Body of pancreas (tissue), 4 donors: ENCODE results near the gene SLX4IP. TPM values are rescaled to one million over a fixed set of nuclear protein-coding genes. Genes with fewer than 3 reads are reported as not detected.
A peak's percentile ranks its signal among the peaks of the same experiment; 100 is the strongest.

Experiments used
- ATAC-seq: fragments of 150-250 bp; one replicate; pipeline ENCODE4 v1.9.1; 2016
- DNase-seq, 4 donors: peaks; one replicate each; pipeline ENCODE4 v3.0.0-alpha.2; 2019
- H3K27ac ChIP-seq, 4 donors: fragments of 200-600 bp; sonication (generic); 1 replicate in 3 of 4; 2 replicates in 1 of 4; pipeline versions ENCODE4 v1.5.1 to v1.6.1; 2016 to 2019; ENCODE audit warnings: mild to moderate bottlenecking in 1 of 4, mixed read lengths in 1 of 4, moderate library complexity in 1 of 4
- H3K27me3 ChIP-seq, 2 donors: fragments of 200-600 bp; sonication (generic); one replicate each; pipeline ENCODE4 v1.6.0; 2016; ENCODE audit warnings: mild to moderate bottlenecking in 1 of 2
- H3K36me3 ChIP-seq, 2 donors: fragments of 200-600 bp; sonication (generic); replicated peaks in 1 of 2; 2 replicates each; pipeline ENCODE4 v1.5.1; 2016; ENCODE audit warnings: low read depth in 2 of 2; ENCODE audit not compliant: insufficient read depth in 1 of 2
- H3K4me1 ChIP-seq: fragments of 200-600 bp; sonication (generic); one replicate; pipeline ENCODE4 v1.6.0; 2016
- H3K4me3 ChIP-seq, 2 donors: fragments of 200-600 bp; sonication (generic); 1 replicate in 1 of 2; 2 replicates in 1 of 2; pipeline ENCODE4 v1.5.1; 2016 to 2019
- H3K9me3 ChIP-seq, 3 donors: fragments of 200-600 bp; sonication (generic); 1 replicate in 2 of 3; 2 replicates in 1 of 3; pipeline ENCODE4 v1.5.1; 2016
- POLR2A ChIP-seq, 3 donors: fragments of 450-650 bp; IDR thresholded peaks; one replicate each; pipeline ENCODE4 v1.6.1; 2016; ENCODE audit warnings: antibody characterized with exemption in 3 of 3, mild to moderate bottlenecking in 2 of 3
- WGBS, 2 donors: methylation state at CpG; one replicate each; pipeline ENCODE4 v1.1.5; 2017; 5-methylcytosine and 5-hydroxymethylcytosine counted together
- intact Hi-C: fragments of 100-400 bp; cut with DNase I; formaldehyde crosslinking; loops from one replicate; pipeline ENCODE4 v1.15.1; 2023
- total RNA-seq, 2 donors: library from RNA; depleted of rRNA; stranded (reverse); fragments of >200 nt; gene quantifications; one replicate each; pipeline ENCODE4 v1.1.0, GENCODE V29; 2016
- TF ChIP-seq, protein P1 (sequence below), 7 experiments: fragments of 450-650 bp in 4 of 7; fragments of 200-600 bp in 3 of 7; sonication (generic) in 3 of 7; IDR thresholded peaks; one replicate each; pipeline ENCODE4 v1.5.1; 2016 to 2019; ENCODE audit warnings: antibody characterized with exemption in 7 of 7

The SLX4IP gene
- total RNA-seq, 2 donors from 2014 or later = 4.3 to 4.7 TPM

DNA sequence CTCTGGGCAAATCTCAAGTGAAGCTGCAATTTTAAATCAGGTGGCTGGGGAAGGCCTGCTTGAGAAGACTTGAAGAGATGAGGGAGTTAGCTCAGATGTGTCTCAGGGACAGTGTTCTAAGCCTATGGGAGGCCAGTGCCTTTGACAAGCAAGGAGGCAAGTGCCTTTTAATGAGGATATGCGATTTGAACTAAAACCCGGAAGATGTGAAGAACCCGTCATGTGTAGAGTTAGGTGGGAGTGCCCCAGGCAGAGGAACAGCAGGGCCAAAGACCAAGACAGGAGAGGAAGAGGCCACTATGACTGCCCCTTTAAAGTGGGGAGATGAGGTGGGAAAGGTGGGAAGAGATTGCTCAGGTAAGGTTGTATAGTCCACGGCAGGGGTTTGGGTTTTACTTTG is 71.9 kb downstream of the SLX4IP start:
- ATAC-seq (no peak), DNase-seq (no peak)
- intact Hi-C loops = no loop called here
- WGBS, 2 donors = 86 to 96% methylated on average over 4 of the region's 4 CpGs
- peaks cover 34% of the 10 kb centered on the region for H3K4me1 ChIP-seq
- H3K9me3 ChIP-seq = no peaks in the 10 kb centered on the region
- no peaks in the 10 kb centered on the region for H3K36me3 ChIP-seq
- no peak overlapping the region for H3K27ac ChIP-seq
- no peak overlapping the region for H3K4me3 ChIP-seq
- H3K27me3 ChIP-seq = no peaks in the 10 kb centered on the region
- TF ChIP-seq, protein P1, sequence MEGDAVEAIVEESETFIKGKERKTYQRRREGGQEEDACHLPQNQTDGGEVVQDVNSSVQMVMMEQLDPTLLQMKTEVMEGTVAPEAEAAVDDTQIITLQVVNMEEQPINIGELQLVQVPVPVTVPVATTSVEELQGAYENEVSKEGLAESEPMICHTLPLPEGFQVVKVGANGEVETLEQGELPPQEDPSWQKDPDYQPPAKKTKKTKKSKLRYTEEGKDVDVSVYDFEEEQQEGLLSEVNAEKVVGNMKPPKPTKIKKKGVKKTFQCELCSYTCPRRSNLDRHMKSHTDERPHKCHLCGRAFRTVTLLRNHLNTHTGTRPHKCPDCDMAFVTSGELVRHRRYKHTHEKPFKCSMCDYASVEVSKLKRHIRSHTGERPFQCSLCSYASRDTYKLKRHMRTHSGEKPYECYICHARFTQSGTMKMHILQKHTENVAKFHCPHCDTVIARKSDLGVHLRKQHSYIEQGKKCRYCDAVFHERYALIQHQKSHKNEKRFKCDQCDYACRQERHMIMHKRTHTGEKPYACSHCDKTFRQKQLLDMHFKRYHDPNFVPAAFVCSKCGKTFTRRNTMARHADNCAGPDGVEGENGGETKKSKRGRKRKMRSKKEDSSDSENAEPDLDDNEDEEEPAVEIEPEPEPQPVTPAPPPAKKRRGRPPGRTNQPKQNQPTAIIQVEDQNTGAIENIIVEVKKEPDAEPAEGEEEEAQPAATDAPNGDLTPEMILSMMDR (IDR thresholded peaks at IDR 0.05) = no peak
- TF ChIP-seq POLR2A (IDR thresholded peaks at IDR 0.05) = no peak

GRCh38 chr20:10508060-10508459 is 73.0 kb downstream of the SLX4IP start:
- TF ChIP-seq, protein P1 (IDR thresholded peaks at IDR 0.05) = no peak
- TF ChIP-seq POLR2A (IDR thresholded peaks at IDR 0.05) = no peak
- H3K4me3 ChIP-seq = no peak overlapping the region
- 77 to 80% methylated on average over 2 to 4 of the region's 4 CpGs for WGBS, 2 donors
- peaks cover 34% of the 10 kb centered on the region for H3K4me1 ChIP-seq
- intact Hi-C loops = no loop called here
- no peak overlapping the region for H3K27ac ChIP-seq
- ATAC-seq (peak; percentile 27), DNase-seq (peak in 3 of 4 donors; percentile 27 to 78 (median 42))
- no peaks in the 10 kb centered on the region for H3K9me3 ChIP-seq
- H3K27me3 ChIP-seq = no peaks in the 10 kb centered on the region
- H3K36me3 ChIP-seq = no peaks in the 10 kb centered on the region

- intact Hi-C loops = no loop called here
- H3K36me3 ChIP-seq = no peaks in the 10 kb centered on the region
- H3K27me3 ChIP-seq = no peaks in the 10 kb centered on the region
- peak overlapping the region in 1 of 4 donors; percentile 31 for H3K27ac ChIP-seq
- TF ChIP-seq, protein P1 (IDR thresholded peaks at IDR 0.05) = no peak
- no peak for TF ChIP-seq POLR2A (IDR thresholded peaks at IDR 0.05)
- peak in 1 of 4 donors; percentile 25 for DNase-seq
- WGBS, 2 donors = 50 to 66% methylated on average over 7 to 8 of the region's 8 CpGs
- ATAC-seq = no peak
- peaks cover 34% of the 10 kb centered on the region for H3K4me1 ChIP-seq
- H3K9me3 ChIP-seq = no peaks in the 10 kb centered on the region
- no peak overlapping the region for H3K4me3 ChIP-seq
These were observed 73.6 kb downstream of the SLX4IP start for GRCh38 chr20:10508468-10509251.

GRCh38 chr20:10509376-10509775 is 74.3 kb downstream of the SLX4IP start:
- no peak for ATAC-seq
- TF ChIP-seq, protein P1 (IDR thresholded peaks at IDR 0.05) = no peak
- TF ChIP-seq POLR2A (IDR thresholded peaks at IDR 0.05) = no peak
- H3K27me3 ChIP-seq = no peaks in the 10 kb centered on the region
- peak overlapping the region in 1 of 4 donors; percentile 31 for H3K27ac ChIP-seq
- H3K36me3 ChIP-seq = no peaks in the 10 kb centered on the region
- 78 to 82% methylated on average over 6 of the region's 6 CpGs for WGBS, 2 donors
- H3K9me3 ChIP-seq = no peaks in the 10 kb centered on the region
- no peak overlapping the region for H3K4me3 ChIP-seq
- DNase-seq = no peak
- intact Hi-C loops = no loop called here
- H3K4me1 ChIP-seq = peaks cover 34% of the 10 kb centered on the region

- no peak overlapping the region for H3K4me3 ChIP-seq
- DNase-seq = no peak
- no peaks in the 10 kb centered on the region for H3K9me3 ChIP-seq
- 94 to 97% methylated on average over 3 of the region's 3 CpGs for WGBS, 2 donors
- H3K4me1 ChIP-seq = peaks cover 30% of the 10 kb centered on the region
- TF ChIP-seq, protein P1 (IDR thresholded peaks at IDR 0.05) = no peak
- no peak for TF ChIP-seq POLR2A (IDR thresholded peaks at IDR 0.05)
- no peak overlapping the region for H3K27ac ChIP-seq
- intact Hi-C loops = no loop called here
- no peaks in the 10 kb centered on the region for H3K36me3 ChIP-seq
- no peaks in the 10 kb centered on the region for H3K27me3 ChIP-seq
- no peak for ATAC-seq
These were observed 75.1 kb downstream of the SLX4IP start for GRCh38 chr20:10510216-10510615.
